GM04504 (cell line): ENCODE results near the gene ABCD3.
A peak's percentile ranks its signal among the peaks of the same experiment; 100 is the strongest.

Source experiments
- DNase-seq: peaks from one replicate; pipeline ENCODE4 v3.0.0-alpha.2; 2012; ENCODE audit warnings: low read depth

Gene ABCD3

DNA sequence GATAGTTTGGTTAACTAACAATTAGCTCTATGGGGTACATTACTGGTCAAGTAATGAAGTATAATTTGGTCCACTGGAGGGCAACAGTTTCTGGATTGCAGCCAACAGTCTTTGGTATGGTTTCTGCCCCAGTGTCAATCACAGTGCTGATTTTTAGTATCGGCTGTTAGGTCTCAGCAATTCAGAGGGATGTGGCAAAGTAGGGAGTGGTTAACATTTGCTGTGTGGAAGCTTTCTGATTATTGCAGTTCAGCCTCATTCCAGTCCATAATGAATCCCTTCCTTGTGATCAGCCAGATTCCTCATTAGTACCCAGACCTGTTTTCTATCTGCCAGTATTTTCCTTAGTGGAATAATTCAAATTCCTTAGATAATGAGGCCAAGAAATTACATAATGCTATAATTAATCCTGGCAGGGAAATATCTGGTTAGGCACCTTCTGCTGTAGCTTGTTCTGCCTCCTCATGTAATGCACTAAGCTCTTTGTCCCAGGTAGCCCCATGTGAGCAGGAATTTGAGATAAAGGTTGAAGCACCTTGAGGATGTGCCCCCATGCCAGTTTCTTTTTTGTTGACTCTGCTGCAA lies 109.3 kb downstream of the ABCD3 start:
- DNase-seq, result no peak

DNA sequence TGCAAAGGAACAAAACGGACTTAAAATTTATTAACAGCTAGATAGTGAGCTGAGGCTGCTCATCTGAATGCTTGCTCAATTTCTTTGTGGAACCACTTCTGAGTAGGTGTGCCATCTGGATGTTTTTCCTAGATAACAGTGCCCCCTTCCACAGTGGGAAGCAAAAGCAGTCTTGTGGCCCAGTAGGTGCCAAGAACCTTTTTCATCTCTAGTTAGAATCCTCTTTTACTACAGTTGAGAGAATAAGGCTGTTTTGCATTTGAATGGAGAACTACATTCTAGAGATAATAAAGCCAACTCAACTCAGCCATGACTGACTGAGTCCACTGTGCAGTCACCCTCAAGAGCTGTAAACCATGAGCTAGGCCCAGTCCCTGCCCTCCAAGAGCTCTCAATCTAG lies 110.1 kb downstream of the ABCD3 start:
- DNase-seq, result no peak

DNA sequence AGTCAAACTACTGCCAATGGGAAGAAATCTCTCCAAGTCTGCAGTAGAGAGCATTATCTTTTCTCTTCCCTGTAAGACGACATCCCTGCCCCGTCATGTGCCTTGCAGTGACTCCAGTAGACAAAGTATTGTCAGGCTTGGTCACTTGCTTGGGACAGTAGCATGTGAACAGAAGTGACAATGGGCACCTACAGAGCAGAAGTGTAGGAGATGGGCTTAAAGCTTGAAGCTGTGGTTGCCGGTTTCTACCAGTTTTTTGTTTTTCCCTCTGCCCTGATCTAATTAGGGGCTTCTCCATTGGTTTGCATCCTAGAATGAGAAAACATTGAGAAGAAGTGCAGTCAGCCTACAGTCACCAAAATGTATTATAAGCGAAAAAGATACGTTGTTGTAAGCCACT lies 110.6 kb downstream of the ABCD3 start:
- DNase-seq, result no peak

DNA sequence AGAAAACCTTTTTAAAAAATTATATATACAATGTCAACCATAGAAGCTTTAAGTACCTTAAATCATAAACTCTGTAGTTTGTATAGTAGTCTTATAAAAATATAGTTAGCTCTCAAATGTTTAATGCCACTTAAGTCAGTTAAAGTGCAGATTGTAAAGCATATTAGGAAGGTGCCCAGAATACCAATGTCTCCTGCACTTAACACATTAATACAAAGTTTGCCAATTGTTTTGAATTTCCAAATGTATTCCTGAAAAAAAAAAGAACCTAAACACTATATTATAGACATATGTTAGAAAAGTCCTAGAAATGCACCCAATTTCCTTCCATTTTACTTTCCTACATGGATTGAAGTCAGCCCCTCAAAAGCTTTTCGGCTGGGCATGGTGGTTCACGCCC lies 111.2 kb downstream of the ABCD3 start:
- DNase-seq, result no peak

DNA sequence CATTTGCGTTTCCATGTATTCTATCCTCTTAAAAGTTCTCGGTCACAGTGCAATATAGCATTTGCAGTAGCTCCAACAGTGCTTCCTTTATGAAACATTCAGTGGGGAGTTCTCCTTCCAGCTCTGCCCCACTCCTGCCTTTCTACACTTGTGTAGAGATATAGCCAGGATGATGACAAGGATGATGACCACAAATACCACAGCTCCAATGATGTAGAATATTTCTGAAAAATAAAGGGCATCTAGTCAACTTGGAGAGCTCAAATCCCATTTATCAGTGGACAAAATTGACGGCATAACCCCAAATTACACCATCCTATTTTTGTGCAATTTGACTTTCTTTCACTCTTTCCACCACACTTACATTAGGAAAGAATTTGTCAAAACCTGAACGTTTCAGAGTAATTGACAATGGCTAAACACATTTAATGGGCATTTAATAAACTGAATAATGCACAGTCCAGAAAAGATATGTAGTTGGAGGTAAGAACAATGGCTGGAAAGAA lies 112.2 kb downstream of the ABCD3 start:
- no peak for DNase-seq

DNA sequence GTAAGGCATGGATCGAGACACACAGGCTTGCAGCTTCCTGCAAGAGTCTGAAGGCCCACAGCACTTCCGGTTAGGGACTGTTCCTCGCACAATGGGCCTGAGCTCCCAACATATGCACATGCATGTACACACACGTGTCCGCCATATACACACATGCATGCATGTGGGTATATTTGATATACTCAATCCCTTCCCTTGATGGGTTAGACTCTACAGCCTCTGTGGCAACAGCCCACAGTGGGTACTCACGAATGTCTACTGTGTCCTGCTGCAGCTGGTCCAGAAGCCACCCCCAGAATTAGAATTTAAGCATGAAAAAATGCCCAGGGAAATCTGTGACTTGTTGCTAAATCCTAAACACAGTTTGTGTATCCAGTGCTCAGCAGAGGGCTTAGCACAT lies 113.5 kb downstream of the ABCD3 start:
- no peak for DNase-seq

DNA sequence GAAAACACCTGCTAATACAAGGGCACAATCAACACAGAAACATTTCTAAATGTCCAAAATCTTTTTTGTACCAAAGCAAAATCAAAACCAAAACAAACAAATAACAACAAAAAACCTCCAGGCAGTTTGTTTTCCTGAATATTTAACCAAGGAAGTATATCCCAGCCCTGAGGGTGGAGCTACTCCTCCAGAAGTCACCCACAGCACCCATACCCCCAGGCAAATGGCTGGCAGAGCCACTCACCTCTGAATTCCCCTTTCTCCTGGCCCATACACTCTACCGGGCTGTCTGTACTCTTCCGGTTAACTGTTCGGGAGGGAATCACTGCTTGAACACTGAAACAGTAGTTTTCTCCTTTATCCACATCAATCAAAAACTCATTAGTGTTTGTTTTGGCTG lies 113.9 kb downstream of the ABCD3 start:
- DNase-seq, result no peak

DNA sequence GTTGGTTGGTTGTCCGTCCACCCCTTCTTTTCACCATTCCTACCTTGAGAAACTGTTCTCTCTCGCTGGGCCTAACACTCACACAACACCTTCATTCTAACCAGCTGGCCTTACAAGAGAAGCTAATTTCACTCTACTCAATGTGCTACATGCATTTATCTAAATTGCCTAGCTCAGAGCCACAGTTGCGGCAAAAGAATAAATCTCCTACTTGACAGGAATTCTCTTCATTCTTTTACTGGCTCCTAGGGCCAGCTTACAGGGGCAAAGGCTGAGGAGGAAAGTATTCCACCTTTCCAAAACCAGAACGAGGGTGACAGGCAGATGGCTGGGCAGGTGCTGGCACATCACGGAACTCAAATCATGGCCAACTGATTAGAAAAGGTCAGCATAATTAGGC lies 116.9 kb downstream of the ABCD3 start:
- no peak for DNase-seq

DNA sequence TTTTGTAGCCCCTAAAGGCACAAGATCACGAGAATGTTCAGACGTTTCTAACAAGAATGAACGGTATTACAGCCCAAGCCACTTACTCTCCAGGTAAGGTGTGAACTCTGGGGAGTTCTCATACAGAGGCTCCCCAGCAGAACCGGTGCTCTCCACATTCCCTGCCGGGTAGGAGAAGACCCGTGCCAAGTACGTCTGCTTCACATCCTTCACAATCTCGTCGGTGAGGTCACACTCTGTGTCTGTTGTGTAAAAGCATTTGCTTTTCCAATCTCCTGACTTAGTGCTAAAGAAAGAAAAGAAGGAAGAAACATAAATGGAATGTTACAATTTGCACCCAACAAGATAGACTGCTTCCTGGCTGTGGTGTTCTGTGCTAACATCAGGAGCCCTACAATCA lies 117.7 kb downstream of the ABCD3 start:
- DNase-seq, result no peak

DNA sequence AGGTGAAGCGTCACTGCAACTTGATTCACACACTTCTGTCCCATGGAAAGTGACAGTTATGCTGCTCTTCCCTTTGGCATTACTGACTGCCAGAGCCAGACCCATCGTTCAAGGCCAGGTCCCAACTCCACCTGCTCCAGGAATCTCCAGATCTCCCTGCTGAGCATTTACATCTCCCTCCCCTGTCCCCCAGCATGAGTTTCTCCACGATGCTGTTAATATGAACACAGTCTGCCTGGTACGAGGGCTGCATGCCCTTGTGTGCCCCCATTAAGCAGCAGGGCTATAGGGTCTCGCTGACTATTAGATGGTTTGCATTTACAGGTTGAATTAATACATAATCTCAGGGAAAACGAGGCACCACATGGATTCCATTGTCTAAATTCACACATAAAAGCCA lies 119.1 kb downstream of the ABCD3 start:
- no peak for DNase-seq

DNA sequence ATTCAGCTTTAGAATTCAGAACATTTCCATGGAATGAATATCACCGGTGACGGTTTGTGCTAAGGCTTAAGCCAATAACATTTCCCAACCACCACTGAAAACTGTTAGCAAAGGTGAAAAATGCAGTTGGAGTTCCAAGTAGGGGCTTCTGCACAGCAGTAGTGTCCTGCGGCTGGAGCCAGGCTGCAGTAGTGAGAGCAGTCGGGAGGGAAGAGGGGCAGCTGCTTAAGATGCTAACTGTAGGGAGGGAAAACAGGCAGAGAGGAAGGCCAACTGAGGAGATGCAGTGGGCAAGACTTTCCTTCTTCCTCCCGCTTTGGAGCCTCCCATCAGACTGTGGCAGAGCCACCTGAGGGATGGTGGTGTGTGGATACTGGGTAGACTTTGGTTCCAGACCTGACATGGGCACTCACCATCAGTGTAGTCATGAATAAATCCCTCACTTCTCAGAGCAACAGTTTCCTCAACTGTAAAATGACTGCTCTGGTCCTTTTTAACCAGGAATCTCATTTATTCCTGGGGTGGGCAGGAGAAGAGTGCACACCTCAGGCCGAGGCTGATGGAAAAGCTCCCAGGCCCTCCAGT lies 120.1 kb downstream of the ABCD3 start:
- DNase-seq, result no peak

DNA sequence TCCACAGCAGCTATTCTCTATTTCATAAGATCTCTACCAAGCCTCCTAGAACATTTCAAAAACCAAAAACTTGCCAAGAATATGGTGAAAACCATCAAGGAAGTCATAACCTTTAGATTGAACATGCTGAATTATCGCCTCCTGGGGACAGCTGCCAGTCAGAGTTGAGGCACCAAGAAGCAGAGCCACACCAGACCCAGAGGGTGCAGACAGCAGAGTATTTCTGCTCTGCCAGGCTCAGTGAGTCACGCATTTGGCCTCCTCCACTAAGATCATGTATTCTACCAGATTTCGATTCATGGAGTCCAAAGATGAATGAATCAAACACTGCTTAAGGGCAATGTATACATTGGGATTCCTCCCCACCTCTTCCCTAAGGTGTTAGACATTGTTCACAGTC lies 121.3 kb downstream of the ABCD3 start:
- DNase-seq, result no peak

DNA sequence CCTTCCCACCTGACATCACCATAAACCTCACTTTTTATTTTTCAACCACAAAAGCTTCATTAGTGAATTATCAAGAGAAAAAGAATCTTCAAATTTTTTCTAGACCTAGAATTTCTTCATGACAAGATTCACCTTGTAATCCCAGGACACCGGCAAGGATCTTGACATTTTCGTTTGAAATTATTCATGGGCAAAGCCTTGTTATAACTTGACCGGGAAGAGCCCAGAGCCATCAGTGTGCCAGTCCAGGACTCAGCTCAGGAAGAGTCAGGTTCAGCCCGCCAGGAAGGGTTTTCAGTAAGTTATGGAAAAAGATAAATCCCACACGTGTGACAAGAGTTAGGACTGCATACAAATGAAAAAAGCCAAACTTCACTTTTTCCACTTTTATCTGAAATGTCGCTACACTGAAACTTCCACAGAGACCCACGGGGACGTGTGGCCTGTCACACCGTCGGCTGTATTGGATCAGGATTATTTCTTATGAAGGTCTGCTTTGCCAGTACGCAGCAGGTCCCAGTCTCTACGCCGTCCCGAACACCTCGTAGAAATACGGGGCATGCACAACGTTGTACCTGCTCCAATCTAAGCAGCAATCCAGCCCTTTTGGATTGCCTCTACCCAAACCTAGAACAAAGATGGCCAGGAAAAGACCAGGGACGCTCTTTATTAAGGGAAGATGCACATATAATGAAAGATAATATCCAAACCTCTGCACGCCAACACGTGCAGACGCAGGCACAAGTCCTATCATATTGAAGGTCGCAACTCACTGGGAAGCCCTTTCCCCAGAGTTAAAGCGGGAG lies 122.5 kb downstream of the ABCD3 start:
- DNase-seq, result no peak

DNA sequence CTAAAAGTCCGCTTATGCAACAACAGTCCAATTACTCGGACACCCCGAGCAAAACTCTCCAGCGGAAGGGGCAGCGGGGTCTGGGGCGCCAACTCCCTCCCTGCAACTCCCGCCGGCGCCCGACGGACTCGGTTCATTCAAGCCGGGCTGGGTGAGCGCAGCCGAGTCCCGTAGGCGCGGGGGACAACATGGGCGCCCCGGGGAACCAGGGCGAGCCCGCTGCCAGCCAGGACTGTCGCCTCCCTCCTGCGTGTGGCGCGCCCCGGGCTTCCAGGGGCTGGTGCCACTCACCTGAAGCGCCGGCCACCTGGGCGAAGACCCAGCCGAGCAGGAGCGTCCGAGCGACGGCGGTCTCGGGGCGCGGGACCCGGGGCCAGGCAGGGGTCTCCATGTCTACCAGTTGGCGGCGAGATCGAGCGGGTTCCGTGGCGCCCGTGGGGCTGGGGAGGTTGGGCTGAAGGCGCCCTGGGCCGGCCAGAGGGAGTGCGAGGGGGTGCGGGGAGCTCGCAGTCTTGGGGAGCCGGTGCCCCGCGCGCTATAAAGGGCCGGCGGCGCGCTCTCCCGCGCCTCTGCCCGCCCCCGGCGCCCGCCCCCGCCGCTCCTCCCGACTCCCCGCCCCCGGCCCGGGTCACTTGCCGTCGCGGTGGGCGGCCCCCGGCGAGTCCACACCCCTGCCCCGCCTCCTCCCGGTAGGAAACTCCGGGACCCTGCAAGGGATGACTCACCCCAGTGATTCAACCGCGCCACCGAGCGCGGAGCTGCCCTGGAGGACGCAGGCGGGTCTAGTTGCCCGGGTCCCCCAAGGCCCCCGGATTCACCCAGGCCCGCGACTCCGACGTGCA lies 123.3 kb downstream of the ABCD3 start, which contains the start of gene F3:
Gene F3 (minus strand): TSS at position 514 of the 842 bp plus-strand sequence. CDS start 123 bp downstream, at position 391.
- DNase-seq, result peak; percentile 88

DNA sequence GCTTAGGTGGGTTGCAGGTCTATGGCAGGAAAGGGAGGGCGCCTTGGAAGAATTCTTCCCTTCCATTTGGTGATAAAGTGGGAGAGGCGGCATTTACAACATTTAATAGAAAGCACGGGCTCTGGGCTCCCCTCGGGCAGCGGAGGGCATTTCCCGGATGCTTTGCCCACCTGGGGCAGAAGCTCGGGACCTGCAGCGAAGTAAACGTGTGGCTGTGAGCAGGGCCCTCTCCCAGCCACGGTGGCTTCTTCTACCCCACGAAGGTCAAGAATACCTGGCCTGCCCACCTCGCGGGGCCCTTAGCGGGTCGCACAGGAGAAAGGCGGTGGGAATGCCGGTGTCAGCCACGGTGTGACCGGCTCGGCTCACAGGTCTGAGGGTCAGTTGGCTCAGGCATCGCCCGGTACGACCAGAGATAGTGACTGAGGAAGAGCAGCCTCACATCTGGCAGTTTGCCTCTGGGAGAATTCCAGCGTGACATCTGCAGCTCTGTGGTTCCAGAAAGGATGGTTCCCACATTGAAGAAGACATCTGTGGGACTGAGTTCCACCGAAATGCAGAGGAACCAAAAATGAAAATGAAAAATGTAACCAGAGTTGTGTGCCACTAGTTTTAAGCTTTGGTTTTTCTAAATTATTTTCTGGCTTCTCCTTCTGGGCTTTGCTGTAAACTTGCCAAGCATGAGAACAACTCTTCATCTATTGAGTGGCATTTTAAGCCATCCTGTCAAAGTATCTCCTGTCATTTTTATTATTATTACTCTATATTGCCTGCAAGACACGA lies 124.1 kb downstream of the ABCD3 start:
- peak; percentile 90 for DNase-seq

DNA sequence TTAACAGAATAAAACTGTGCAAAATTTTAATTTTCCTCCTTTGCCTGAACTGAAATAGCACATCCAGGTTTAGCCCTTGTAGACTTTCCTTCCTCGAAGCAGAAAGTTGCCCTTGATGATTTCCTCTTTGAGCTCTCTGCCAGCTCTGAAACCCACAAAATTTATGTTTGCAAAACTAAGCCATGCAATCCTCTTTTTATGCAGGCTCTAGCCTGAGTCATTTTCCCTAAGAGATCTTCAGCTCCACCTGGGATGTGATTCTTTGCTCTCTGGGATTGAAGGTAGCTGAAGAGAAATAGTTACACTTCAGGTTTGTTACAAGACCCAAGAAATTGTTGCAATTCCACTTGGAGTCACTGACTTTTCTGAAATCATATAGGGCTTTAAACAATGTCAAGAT lies 124.8 kb downstream of the ABCD3 start:
- DNase-seq, result no peak

DNA sequence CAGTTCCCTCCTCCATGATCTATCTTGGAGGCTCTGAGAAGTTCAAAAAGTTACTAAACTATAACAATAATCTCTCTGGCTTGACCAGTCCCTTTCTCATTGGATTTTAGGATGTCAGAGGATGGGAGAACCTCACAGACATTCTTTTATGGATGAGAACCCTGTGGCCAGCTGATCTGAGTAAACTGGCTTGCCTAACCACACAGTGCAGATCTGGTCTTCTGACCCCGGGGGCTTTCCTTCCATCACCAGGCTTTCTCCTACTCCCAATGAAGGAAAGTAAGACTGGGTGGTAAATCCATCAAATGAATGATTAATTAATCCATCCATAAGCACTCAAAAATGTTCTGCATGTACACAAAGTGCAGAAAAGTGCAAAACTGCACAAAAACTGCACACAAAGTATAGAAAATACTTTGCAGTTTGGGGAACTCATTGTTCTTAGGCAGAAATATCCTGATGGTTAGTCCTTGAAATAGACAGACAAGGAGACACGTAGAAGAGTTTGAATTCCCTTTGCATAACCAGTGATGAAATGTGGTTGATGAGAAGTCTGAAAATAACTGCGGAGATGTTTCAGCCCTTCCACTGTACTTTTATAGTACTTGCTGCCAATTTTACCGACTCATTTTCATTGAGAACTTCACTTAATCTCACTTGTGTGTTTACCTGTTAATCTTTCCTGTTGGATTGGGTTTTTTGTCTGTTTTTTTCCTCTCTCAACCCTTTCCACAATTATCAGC lies 125.9 kb downstream of the ABCD3 start:
- peak; percentile 54 for DNase-seq

DNA sequence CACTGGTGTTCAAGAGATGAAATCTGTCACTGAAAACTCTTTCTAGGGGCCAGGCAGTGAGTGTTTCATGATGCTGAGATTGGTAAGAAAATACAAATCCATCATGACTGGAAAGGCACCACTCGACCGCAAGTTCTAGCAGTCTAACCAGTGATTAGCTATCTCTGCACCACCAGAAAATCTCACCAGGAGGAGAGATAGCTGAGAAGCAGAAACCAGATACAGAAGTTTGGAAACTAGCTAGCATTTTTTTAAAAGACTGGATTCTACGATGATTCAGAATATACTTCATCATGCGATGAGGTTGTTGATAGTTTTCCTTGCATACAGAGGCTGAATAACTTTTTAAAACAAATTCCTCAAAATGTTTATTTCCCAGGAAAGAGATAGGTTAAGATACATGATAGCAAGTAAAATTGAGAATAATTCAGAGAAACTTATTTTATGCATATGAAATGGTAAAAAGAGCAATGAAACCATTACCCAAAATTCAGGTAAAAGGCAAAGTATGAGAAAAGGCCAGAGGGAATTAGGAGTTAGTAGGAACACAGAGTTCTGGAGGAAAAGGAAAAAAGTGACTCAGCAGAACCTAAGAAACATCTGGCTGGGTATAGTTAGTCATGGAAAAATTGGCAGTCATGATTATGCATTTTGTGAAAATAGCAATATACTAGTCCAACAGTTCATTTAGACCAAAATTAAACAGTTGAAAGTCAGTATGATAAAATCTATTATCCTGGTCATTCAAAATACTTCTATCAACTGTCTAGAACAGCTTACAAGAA lies 126.7 kb downstream of the ABCD3 start:
- DNase-seq, result peak; percentile 52

DNA sequence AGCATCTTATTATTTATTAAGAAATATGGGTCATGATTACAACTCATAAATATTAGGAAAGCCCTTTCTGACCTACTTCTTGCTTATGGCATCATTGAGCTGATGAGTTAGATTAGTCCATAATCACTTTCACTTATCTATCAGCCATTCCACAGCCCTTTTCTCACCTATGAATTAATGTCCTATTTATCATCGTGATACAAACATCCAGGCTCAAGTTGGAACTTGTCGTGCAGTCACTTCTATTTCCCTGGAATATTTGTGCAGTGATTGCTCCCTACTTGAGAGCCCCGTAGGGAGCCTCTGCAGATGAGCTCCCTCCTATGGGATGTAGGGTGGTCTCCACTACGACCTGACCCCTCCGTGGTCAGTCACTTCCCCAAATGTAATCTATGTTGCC lies 131.5 kb downstream of the ABCD3 start:
- no peak for DNase-seq

DNA sequence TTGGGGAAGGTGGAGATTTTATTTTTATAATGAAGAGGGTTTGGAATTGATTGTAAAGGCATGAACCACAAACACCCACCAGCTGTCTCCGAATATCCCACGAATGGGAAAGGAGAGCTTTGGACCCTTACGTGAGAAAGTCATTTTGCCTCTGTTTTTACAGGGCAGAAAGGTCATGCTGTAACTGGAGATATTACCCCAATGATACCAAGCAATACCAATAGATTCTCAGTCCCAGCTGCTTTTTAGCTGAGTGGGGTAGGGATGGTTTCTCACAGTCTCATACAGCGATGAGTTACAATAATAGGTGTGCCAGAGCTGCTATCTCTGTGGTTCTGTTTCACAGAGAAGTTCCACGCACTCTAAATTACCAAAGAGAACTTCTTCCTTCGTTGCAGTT lies 132.2 kb downstream of the ABCD3 start:
- no peak for DNase-seq
